Endothelial cell of umbilical vein (primary cell): Measurements from ENCODE around the gene TEX29. TPM values are rescaled to one million over a fixed set of nuclear protein-coding genes. Genes with fewer than 3 reads are reported as not detected.

Experiments
- BruUV-seq: library from RNA; stranded (reverse); fragments of 400-500 nt; replicated peaks from 2 replicates; lab custom pipeline; 2021; lab: Mats Ljungman, UMichigan
- CTCF ChIA-PET: fragments of 300-600, 350-600 bp; sonication (Branson Sonifier 250); formaldehyde crosslinking; loops from one replicate; lab custom pipeline; 2021; ENCODE audit warnings: antibody characterized with exemption, inconsistent platforms; lab: Charles Lee
- POLR2A ChIA-PET: fragments of 300-600, 350-600 bp; sonication (Branson Sonifier 250); formaldehyde crosslinking; loops from one replicate; lab custom pipeline; 2021; ENCODE audit warnings: antibody characterized with exemption, inconsistent platforms; lab: Charles Lee
- DNase-seq: peaks from one replicate; pipeline ENCODE4 v3.0.0-alpha.2; 2011; ENCODE audit warnings: low read depth, low spot score
- FAIRE-seq: peaks from 2 replicates; lab custom pipeline; 2011; peaks lifted over from hg19 to GRCh38; lab: Jason Lieb, UNC
- H2AFZ ChIP-seq: 2 replicates; pipeline ENCODE4 v1.6.0; 2012; ENCODE audit warnings: low read depth, low read length, control low read depth, inconsistent platforms
- H3K27ac ChIP-seq: 2 replicates; pipeline ENCODE4 v1.5.1; 2011; ENCODE audit warnings: low read depth, mild to moderate bottlenecking, control low read depth, low read length, moderate library complexity; ENCODE audit not compliant: insufficient read depth
- H3K27me3 ChIP-seq, 2 experiments: 2 replicates each; pipeline versions ENCODE4 v1.6.0 to v1.6.1; 2011; ENCODE audit warnings: low read length in 2 of 2, mixed read lengths in 1 of 2; ENCODE audit not compliant: control insufficient read depth in 2 of 2, insufficient read depth in 2 of 2
- H3K36me3 ChIP-seq, 2 experiments: 2 replicates in 1 of 2; 3 replicates in 1 of 2; pipeline ENCODE4 v1.5.1; 2011; ENCODE audit warnings: low read length in 2 of 2, mild to moderate bottlenecking in 1 of 2, moderate library complexity in 1 of 2; ENCODE audit not compliant: control insufficient read depth in 2 of 2, insufficient read depth in 2 of 2; ENCODE audit errors: extremely low read depth in 1 of 2
- H3K4me1 ChIP-seq: 3 replicates; pipeline ENCODE4 v1.5.1; 2011; ENCODE audit warnings: mild to moderate bottlenecking, low read length; ENCODE audit not compliant: control insufficient read depth, insufficient read depth; ENCODE audit errors: extremely low read depth
- H3K4me2 ChIP-seq: 2 replicates; pipeline ENCODE4 v1.6.1; 2011; ENCODE audit warnings: low read length, control low read depth, mixed read lengths; ENCODE audit not compliant: insufficient read depth
- H3K4me3 ChIP-seq, 3 experiments: fragments of 200-600 bp in 1 of 3; sonication (generic), shearing (Covaris generic) in 1 of 3; replicated peaks in 1 of 3; 2 replicates each; pipeline ENCODE4 v1.5.1; 2011 to 2016; ENCODE audit warnings: control low read depth in 3 of 3, low read length in 3 of 3, mild to moderate bottlenecking in 2 of 3, inconsistent platforms in 1 of 3, low read depth in 1 of 3, moderate library complexity in 1 of 3; ENCODE audit not compliant: insufficient read depth in 1 of 3
- H3K79me2 ChIP-seq: 2 replicates; pipeline ENCODE4 v1.6.0; 2012; ENCODE audit warnings: low read length, inconsistent platforms; ENCODE audit not compliant: control insufficient read depth, insufficient read depth
- H3K9ac ChIP-seq: replicated peaks from 2 replicates; pipeline ENCODE3; 2011; ENCODE audit warnings: low read length, control low read depth; ENCODE audit not compliant: insufficient read depth; ENCODE audit errors: extremely low read depth
- H3K9me1 ChIP-seq: replicated peaks from 3 replicates; pipeline ENCODE4 v1.6.0; 2011; ENCODE audit warnings: mild to moderate bottlenecking, low read length; ENCODE audit not compliant: control insufficient read depth, insufficient read depth; ENCODE audit errors: extremely low read depth
- H3K9me3 ChIP-seq: replicated peaks from 2 replicates; pipeline ENCODE4 v1.5.1; 2012; ENCODE audit warnings: low read length, inconsistent platforms; ENCODE audit not compliant: control insufficient read depth, insufficient read depth
- H4K20me1 ChIP-seq: replicated peaks from 2 replicates; pipeline ENCODE3; 2011; ENCODE audit warnings: mild to moderate bottlenecking, low read length; ENCODE audit not compliant: control insufficient read depth, insufficient read depth; ENCODE audit errors: extremely low read depth
- CTCF ChIP-seq, 2 donors: IDR thresholded peaks; 1 replicate in 1 of 2; 2 replicates in 1 of 2; pipeline ENCODE4 v1.5.1; 2011; ENCODE audit warnings: low read length in 2 of 2, mild to moderate bottlenecking in 2 of 2, moderate library complexity in 2 of 2, control low read depth in 1 of 2, inconsistent platforms in 1 of 2, low read depth in 1 of 2; ENCODE audit not compliant: insufficient read depth in 1 of 2; ENCODE audit errors: extremely low read depth in 1 of 2
- EZH2 ChIP-seq: IDR thresholded peaks from 2 replicates; pipeline ENCODE4 v1.6.1; 2012; ENCODE audit warnings: borderline replicate concordance, low read depth, mild to moderate bottlenecking, moderate library complexity, low read length, inconsistent platforms; ENCODE audit not compliant: severe bottlenecking
- FOS ChIP-seq: IDR thresholded peaks from 2 replicates; pipeline ENCODE4 v1.6.1; 2011; ENCODE audit warnings: mild to moderate bottlenecking, low read length, moderate library complexity, borderline replicate concordance; ENCODE audit not compliant: insufficient read depth
- GATA2 ChIP-seq: IDR thresholded peaks from 2 replicates; pipeline ENCODE4 v1.7.0; 2011; ENCODE audit warnings: low read depth, mild to moderate bottlenecking, moderate library complexity, mixed read lengths, low read length; ENCODE audit not compliant: insufficient read length, insufficient read depth
- JUN ChIP-seq: IDR thresholded peaks from 2 replicates; pipeline ENCODE4 v1.6.1; 2011; ENCODE audit warnings: borderline replicate concordance, low read depth; ENCODE audit not compliant: insufficient read length, insufficient read depth
- MAX ChIP-seq: IDR thresholded peaks from 2 replicates; pipeline ENCODE4 v1.6.1; 2011; ENCODE audit not compliant: insufficient read depth, insufficient read length
- MYC ChIP-seq: IDR thresholded peaks from one replicate; pipeline ENCODE4 v1.6.1; 2011; ENCODE audit warnings: mild to moderate bottlenecking, low read depth, low read length
- POLR2A ChIP-seq: IDR thresholded peaks from 2 replicates; pipeline ENCODE4 v1.6.1; 2012; ENCODE audit warnings: low read depth, mild to moderate bottlenecking, control low read depth, low read length
- POLR2AphosphoS5 ChIP-seq: IDR thresholded peaks from 2 replicates; pipeline ENCODE4 v1.6.1; 2012; ENCODE audit warnings: low read depth, mild to moderate bottlenecking, control low read depth, low read length, moderate library complexity; ENCODE audit not compliant: insufficient read depth
- dilution Hi-C: fragments of 300-500 bp; cut with MboI; formaldehyde crosslinking; loops from one replicate; pipeline ENCODE4 v1.15.0; 2019; ENCODE audit warnings: low sequenced_read_pairs; ENCODE audit not compliant: extremely low pct_ligation_motif_present
- intact Hi-C: fragments of 100-400 bp; cut with micrococcal nuclease; formaldehyde crosslinking; loops from one replicate; pipeline ENCODE4 v1.10.0; 2022
- polyA plus RNA-seq, 4 experiments: library from polyadenylated mRNA; depleted of rRNA in 3 of 4; stranded (reverse) in 3 of 4; unstranded in 1 of 4; fragments of >200 nt; gene quantifications; 2 replicates each; pipeline versions ENCODE4 v1.2.1 to v1.2.3, GENCODE V29; 2011 to 2012; ENCODE audit warnings: missing spikeins in 1 of 4
- total RNA-seq: library from RNA; stranded (reverse); gene quantifications from 2 replicates; pipeline ENCODE4 v1.2.3, GENCODE V29; 2021

Gene TEX29
- total and polyA plus RNA-seq, 2 donors (not counting 3 experiments of a cell fraction or from before 2014, with no cell fraction given) = 0.44 TPM; not detected in 1

DNA sequence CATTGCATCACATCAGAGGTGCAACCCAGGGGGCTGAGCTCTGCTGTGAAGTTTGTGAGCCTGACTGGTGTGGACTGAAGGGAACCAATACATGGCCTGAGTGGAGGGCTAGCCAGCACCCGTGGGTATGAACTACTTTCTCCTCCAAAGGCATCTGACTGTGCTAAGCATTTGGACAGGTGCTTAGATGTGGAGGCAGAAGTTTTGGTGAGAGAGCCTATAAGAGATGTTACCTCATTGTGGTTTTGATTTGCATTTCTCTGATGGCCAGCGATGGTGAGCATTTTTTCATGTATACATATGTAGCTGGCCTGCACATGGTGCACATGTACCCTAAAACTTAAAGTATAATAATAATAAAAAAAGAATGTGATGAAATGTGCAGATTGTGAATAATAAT, 46.9 kb downstream of the TEX29 start:
- intact Hi-C loops (no loop called here), dilution Hi-C loops (no loop called here)
- no peak for TF ChIP-seq MAX
- no peak for TF ChIP-seq FOS
- TF ChIP-seq EZH2 = no peak
- no peak for TF ChIP-seq GATA2
- no peak for TF ChIP-seq POLR2AphosphoS5
- TF ChIP-seq JUN = no peak
- TF ChIP-seq POLR2A = no peak
- no peak for TF ChIP-seq MYC
- no peak for TF ChIP-seq CTCF (IDR thresholded peaks at IDR 0.05; ENCODE audit: extremely low read depth in 1 of 2, insufficient read depth in 1 of 2, low read depth in 1 of 2, low read length in 2 of 2)
- Histone ChIP-seq H3K4me2 (no peak overlapping the region), H3K9me3 (no peaks in the 10 kb centered on the region), H3K4me1 (no peaks in the 10 kb centered on the region), H3K4me3 (no peak overlapping the region), H3K27me3 (no peaks in the 10 kb centered on the region), H3K9ac (no peak overlapping the region), H3K27ac (no peak overlapping the region), H3K36me3 (no peaks in the 10 kb centered on the region), H4K20me1 (no peaks in the 10 kb centered on the region), H2AFZ (no peak overlapping the region), H3K79me2 (no peaks in the 10 kb centered on the region), H3K9me1 (no peaks in the 10 kb centered on the region)
- DNase-seq (no peak), FAIRE-seq (no peak)
- ChIA-PET CTCF (no interaction called here), POLR2A (no interaction called here)
- BruUV-seq = no TSS peak
